ENCODE data around the gene SVIP.

SVIP gene

DNA sequence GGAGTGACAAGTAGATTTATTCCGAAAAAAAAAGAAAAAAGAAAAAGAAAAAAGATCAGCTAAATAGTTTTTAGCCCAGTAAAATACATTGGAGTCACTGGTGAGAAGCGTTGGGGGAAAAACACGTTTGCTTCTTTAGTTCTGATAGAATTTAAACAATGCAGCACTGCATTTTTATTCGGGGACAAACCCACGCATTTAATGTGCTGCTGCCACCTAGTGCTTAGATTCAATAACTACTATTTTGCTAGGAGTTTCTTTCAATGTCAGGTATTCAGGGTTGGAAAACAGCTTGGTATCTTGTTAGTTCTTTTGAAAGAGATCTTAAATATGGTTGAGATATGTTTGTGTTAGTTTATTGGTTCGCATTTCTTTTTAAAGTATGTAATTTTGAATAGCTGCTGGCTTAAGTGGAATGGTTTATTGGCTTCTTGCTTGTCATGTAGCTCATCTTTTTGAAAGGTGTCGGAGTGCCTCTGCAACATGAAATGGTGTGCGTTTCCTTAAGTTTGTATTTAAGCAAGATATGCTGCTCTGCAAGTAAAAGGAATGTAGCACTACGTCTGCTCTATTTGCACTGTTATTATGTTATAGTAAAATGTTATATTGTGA is 41.9 kb downstream of the SVIP start:
- DNase-seq = peak; percentile 13 to 42

DNA sequence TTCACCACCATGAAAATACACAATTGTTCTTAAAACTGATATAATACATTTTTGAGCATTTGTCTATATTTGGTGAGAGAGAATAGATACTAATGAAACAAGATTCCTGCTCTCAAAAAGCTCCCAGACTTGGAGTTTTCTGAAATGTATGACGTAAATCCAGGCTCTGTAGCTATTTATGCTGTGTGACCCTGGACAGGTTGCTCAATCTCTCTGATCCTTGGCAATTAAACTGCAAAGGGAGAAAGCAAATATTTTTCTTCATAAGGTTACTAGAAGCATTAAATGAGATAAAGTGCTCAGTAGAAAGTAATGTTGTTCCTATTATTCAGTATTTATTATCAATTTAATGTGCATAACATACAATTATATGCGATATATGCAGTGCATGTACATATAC is 42.5 kb downstream of the SVIP start:
- no peak for DNase-seq

DNA sequence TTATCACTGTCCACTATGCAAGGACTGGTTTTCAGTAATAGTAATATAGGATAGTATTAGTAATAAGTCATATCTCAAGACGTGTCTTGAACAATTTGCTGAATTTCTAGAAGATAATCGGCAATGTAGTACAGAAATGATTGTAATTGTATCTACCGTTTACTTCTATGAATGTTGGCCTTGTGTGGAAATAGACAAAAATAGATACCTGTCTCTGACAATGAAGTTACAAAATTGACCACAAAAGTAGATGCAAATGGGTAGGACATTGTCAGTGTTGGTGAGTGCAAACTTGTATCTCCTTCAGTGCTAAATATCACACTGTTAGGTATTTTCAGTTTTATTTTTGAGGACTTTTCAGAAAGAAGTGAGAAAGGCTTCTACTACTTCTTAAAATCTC is 43.1 kb downstream of the SVIP start:
- DNase-seq = no peak

DNA sequence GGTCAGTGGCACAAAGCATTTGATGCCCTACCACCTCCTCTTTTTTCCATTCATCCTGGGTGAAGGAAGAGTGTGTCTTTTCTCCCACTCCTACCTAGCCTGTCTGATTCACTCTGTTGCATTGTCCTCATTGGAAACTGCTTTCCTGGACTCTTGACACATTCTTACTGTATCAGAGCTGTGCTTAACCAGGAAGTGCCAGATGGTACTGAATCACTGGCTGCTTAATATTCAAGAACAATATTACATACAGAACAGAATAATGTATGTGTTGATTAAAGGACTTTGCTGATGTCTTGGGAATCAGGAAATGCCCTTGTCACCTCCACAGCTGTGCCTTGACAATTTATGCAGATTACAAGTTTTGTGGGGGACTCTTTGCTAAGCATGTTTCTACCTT is 44.4 kb downstream of the SVIP start:
- DNase-seq = no peak

DNA sequence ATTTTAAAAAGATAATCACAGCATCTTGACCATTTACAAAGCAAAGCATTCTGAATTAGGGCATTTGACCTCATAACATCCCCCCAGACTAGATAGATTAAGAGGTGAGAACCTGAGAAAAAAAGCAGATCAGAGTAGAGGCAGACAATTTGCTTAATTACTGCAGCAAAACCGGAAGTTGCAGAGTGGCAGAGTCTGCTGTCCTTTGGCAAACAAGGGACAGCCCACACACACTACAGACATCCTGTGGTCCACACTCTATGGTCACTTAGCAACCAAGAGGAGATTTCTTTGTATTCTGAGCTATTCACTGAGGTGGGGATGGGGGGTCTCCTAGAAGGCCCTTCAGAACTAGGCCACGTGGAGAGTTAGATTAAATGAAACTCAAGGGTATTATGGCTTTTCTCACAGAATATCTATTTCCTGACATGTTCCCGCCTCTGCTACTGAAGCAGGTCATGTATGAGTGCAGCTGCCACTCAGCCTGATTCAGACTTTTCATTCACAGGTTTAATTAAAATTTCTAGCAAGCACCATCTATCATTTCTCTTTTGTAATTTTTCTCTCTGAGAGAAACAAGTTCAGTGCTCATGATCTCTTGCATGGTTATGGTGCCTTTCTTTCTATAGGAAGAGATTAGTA is 48.5 kb downstream of the SVIP start:
- peak; percentile 0 to 1 for DNase-seq

DNA sequence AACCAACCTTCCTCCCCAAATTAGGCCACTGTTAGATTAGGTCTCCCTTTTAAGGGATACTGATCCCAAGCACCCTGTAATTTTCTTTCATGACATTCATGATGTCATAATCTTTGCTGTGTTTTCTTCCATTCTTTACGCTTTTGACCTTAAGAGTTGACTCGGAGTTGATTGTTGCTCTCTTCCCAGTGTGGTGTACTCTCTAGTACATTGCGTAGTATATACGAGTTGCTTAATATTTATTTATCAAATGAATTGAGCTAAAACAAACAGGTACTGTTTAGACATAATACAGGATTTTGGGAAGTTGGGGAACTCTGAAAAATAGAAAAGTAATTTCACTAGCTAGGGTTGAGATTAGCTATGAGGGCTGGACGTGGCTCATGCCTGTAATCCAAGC is 49.8 kb downstream of the SVIP start:
- no peak for DNase-seq

DNA sequence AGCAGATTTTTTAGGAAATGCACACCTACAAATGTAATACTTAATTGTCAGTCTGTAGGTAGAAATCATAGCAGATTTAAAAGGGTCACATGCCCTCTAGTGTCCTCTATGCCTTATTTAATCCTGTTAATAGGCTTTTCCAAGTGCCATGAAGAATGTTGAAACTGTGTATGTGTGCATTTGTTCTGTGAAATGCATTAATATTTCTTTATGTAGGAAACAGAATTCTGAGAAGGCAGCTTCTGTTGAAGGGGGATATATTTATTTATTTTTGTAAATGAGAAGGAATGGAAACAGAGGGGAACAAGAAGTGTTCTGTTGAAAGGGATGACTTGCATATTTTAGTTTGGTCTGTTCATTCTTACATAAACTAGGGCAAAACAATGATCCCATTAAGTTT is 51.0 kb downstream of the SVIP start:
- no peak for DNase-seq

DNA sequence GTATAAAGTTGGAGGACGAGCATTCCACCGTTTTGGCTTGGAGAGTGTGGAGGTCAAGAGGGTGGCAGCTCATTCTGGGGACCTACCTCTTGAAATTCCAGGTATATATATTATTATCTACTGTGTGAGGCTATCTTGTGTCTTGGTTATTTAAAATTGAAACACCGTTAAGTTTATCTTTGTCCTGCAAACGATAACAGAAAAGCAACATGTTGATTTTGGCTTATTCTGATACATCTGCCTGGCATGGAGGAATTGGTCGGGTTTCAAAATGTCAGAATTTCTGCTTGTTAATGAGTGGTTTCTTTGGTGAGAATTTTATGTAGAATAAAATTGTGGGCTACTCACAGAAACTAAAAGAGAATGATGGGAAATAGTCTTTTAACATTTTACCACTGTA is 54.4 kb downstream of the SVIP start:
- no peak for DNase-seq

DNA sequence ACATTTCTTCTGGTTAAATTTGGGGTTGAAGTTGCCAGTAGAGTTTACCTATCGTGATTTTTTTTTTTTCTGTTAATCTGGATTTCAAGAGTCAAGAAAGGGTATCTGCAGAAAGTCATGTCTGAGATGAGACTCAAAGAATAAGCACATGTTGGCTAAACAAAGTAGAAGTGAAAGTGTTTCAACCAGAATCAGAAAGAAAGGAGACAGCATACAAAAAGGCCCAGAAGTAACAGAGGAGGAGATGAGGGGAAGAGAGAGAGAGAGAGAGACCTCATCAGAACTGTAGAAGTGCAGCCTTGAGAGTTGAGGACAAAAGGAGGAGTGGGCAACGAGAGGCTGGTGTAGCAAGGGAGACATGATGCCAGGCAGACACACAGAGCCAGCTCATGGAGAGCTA is 54.9 kb downstream of the SVIP start:
- DNase-seq = no peak

DNA sequence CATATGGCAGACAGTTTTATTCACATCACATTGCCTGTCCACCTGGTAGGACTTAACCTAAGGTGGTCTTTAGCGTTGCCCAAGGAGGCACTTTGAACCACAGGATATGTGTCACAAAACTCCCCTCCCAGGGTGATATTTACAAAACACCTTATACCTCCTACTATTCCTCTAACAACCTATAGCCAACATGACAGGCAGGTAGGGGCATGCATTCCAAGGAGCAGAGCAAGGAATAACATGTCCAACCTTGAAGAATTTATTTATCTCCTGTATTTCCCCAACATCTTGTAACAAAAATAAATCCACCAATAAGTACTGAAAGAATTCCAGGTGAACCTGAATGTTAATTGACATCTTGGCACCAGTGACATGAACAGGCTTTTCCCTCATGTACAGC is 60.5 kb downstream of the SVIP start:
- DNase-seq = no peak
